HEK293T (cell line): ENCODE measurements around the gene SMIM11.

Source experiments
- ARNT ChIP-seq: fragments of 450-650 bp; IDR thresholded peaks from 2 replicates; pipeline ENCODE4 v1.6.1; 2017; ENCODE audit warnings: mild to moderate bottlenecking
- FOXK2 ChIP-seq: fragments of 450-650 bp; IDR thresholded peaks from 2 replicates; pipeline ENCODE4 v1.6.1; 2016; ENCODE audit warnings: mild to moderate bottlenecking
- NFRKB ChIP-seq: fragments of 450-650 bp; IDR thresholded peaks from 2 replicates; pipeline ENCODE4 v1.6.1; 2016; ENCODE audit warnings: mild to moderate bottlenecking, moderate library complexity
- PKNOX1 ChIP-seq: fragments of 450-650 bp; IDR thresholded peaks from 2 replicates; pipeline ENCODE4 v1.6.1; 2016
- ZNF384 ChIP-seq: fragments of 450-650 bp; IDR thresholded peaks from 2 replicates; pipeline ENCODE4 v1.6.1; 2016

DNA sequence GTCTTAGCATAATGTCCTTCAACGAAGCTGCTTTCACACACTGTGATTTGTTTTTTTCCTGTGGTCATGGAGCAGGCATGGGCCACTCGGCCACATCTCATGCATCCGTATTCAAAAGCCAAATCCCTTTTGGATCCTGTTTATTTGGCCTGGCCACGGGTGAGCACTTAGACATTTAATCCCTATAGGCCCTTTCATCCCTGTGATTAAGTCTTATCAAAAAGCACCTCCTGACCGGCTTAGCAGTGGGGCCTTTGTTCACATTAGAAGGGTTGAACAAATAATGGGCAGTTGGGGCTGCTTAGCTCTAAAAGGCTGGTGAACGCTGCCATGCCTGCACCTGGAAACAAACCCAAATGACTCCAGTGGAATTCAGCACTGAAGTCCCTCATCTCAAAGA is 9.5 kb upstream of the SMIM11 start:
- TF ChIP-seq ZNF384 (no peak), FOXK2 (no peak), PKNOX1 (no peak), ARNT (no peak), NFRKB (no peak)
